ENCODE measurements around the gene RNF225. TPM values are rescaled to one million over a fixed set of nuclear protein-coding genes. Genes with fewer than 3 reads are reported as not detected.
A peak's percentile ranks its signal among the peaks of the same experiment; 100 is the strongest.

RNF225 gene
- total and polyA plus RNA-seq, 2 of the 13 experiments (the other 11 are each of a cell fraction or from before 2014, with no cell fraction given), result not detected

- peak; percentile 69; the same call in 1 of the 2 replicates for TF ChIP-seq ZNF280D (CRISPR knock-in tag; IDR thresholded peaks at IDR 0.05)
- 0 out of 2 replicates have a peak, but pooled peaks have one; percentile 52 for TF ChIP-seq CHCHD3 (CRISPR knock-in tag; IDR thresholded peaks at IDR 0.05)
- 0 out of 2 replicates have a peak, but pooled peaks have one; percentile 9 for TF ChIP-seq ZBTB44 (CRISPR knock-in tag; IDR thresholded peaks at IDR 0.05)
- 0 out of 2 replicates have a peak, but pooled peaks have one; percentile 25 for TF ChIP-seq SP140L (CRISPR knock-in tag; IDR thresholded peaks at IDR 0.05; ENCODE audit: borderline replicate concordance)
- TF ChIP-seq MYNN (CRISPR knock-in tag; IDR thresholded peaks at IDR 0.05; ENCODE audit: low read depth), result peak; percentile 87
- TF ChIP-seq ZNF460 (CRISPR knock-in tag; IDR thresholded peaks at IDR 0.05; ENCODE audit: borderline replicate concordance), result no peak; the same call in 1 of the 2 replicates
- peak; percentile 84 for TF ChIP-seq ZNF800 (CRISPR knock-in tag; IDR thresholded peaks at IDR 0.05)
- TF ChIP-seq MAF1 (CRISPR knock-in tag; IDR thresholded peaks at IDR 0.05; ENCODE audit: borderline replicate concordance), result peak; percentile 90
- peak; percentile 61; the same call in 1 of the 2 replicates for TF ChIP-seq ZNF782 (CRISPR knock-in tag; IDR thresholded peaks at IDR 0.05; ENCODE audit: borderline replicate concordance)
- peak; percentile 88; the same call in 1 of the 2 replicates for TF ChIP-seq MEF2D (CRISPR knock-in tag; IDR thresholded peaks at IDR 0.05)
- peak; percentile 17; the same call in 1 of the 2 replicates for TF ChIP-seq GFI1 (CRISPR knock-in tag; IDR thresholded peaks at IDR 0.05; ENCODE audit: borderline replicate concordance)
- TF ChIP-seq ZMYM3 (CRISPR knock-in tag; IDR thresholded peaks at IDR 0.05), result no peak
- TF ChIP-seq SP4 (CRISPR knock-in tag; IDR thresholded peaks at IDR 0.05), result peak; percentile 71; the same call in 1 of the 2 replicates
- 0 out of 2 replicates have a peak, but pooled peaks have one; percentile 55 for TF ChIP-seq RFXAP (CRISPR knock-in tag; IDR thresholded peaks at IDR 0.05; ENCODE audit: borderline replicate concordance)
- TF ChIP-seq MAFF (IDR thresholded peaks at IDR 0.05; ENCODE audit: low read depth, low read length), result no peak
- TF ChIP-seq TEF (CRISPR knock-in tag; IDR thresholded peaks at IDR 0.05), result peak; percentile 81
- TF ChIP-seq ZGPAT (CRISPR knock-in tag; IDR thresholded peaks at IDR 0.05), result peak; percentile 98
- TF ChIP-seq ZNF639 (CRISPR knock-in tag; conservative IDR thresholded peaks at IDR 0.05), result peak; percentile 63; the same call in 1 of the 2 replicates
These were observed 33.0 kb upstream of the RNF225 start, which contains the start of gene ZNF497 (continued) for GRCh38 chr19:58362272-58362994.
